H9 (cell line): Measurements from ENCODE around the gene TMEM135. TPM values are rescaled to one million over a fixed set of nuclear protein-coding genes. Genes with fewer than 3 reads are reported as not detected.

ENCODE experiments used
- DNase-seq: peaks from one replicate; pipeline ENCODE4 v3.0.0-alpha.2; 2017
- H2AFZ ChIP-seq: one replicate; pipeline ENCODE4 v1.6.1; 2013; ENCODE audit warnings: mild to moderate bottlenecking, low read length, control low read depth, moderate library complexity
- H2AK5ac ChIP-seq: 2 replicates; pipeline ENCODE4 v1.6.1; 2013; ENCODE audit warnings: low read length, control low read depth, mixed read lengths; ENCODE audit not compliant: insufficient read length
- H2BK120ac ChIP-seq: one replicate; pipeline ENCODE4 v1.6.1; 2013; ENCODE audit warnings: low read depth, mild to moderate bottlenecking, low read length, control low read depth, inconsistent platforms; ENCODE audit not compliant: poor library complexity, severe bottlenecking
- H2BK12ac ChIP-seq: 2 replicates; pipeline ENCODE4 v1.6.1; 2013; ENCODE audit warnings: low read length, control low read depth, mixed read lengths, low read depth; ENCODE audit not compliant: insufficient read length
- H2BK15ac ChIP-seq: 2 replicates; pipeline ENCODE4 v1.6.1; 2013; ENCODE audit warnings: low read depth, low read length, control low read depth
- H2BK20ac ChIP-seq: one replicate; pipeline ENCODE4 v1.6.1; 2013; ENCODE audit warnings: low read depth, mild to moderate bottlenecking, low read length, control low read depth, inconsistent platforms; ENCODE audit not compliant: poor library complexity, severe bottlenecking
- H2BK5ac ChIP-seq: 2 replicates; pipeline ENCODE4 v1.6.1; 2013; ENCODE audit warnings: low read length, control low read depth, mixed read lengths; ENCODE audit not compliant: insufficient read length
- H3K14ac ChIP-seq: 2 replicates; pipeline ENCODE4 v1.6.1; 2013; ENCODE audit warnings: low read length, control low read depth; ENCODE audit not compliant: insufficient read depth
- H3K18ac ChIP-seq: 2 replicates; pipeline ENCODE4 v1.6.1; 2013; ENCODE audit warnings: low read depth, mild to moderate bottlenecking, mixed read lengths, low read length, control low read depth; ENCODE audit not compliant: insufficient read length
- H3K23ac ChIP-seq: 2 replicates; pipeline ENCODE4 v1.6.1; 2013; ENCODE audit warnings: low read length, control low read depth, mixed read lengths, low read depth; ENCODE audit not compliant: insufficient read length
- H3K23me2 ChIP-seq: 2 replicates; pipeline ENCODE4 v1.6.1; 2013; ENCODE audit warnings: low read depth, mild to moderate bottlenecking, mixed read lengths, low read length, control low read depth; ENCODE audit not compliant: insufficient read length, poor library complexity, severe bottlenecking
- H3K27ac ChIP-seq: 2 replicates; pipeline ENCODE4 v1.5.1; 2013; ENCODE audit warnings: low read length, control low read depth, mixed read lengths, low read depth; ENCODE audit not compliant: insufficient read length
- H3K27me3 ChIP-seq: 2 replicates; pipeline ENCODE4 v1.6.1; 2013; ENCODE audit warnings: low read length, control low read depth, inconsistent platforms; ENCODE audit not compliant: insufficient read depth
- H3K4ac ChIP-seq: 2 replicates; pipeline ENCODE4 v1.6.1; 2013; ENCODE audit warnings: low read depth, mild to moderate bottlenecking, control low read depth, inconsistent platforms, low read length, moderate library complexity
- H3K4me1 ChIP-seq: 2 replicates; pipeline ENCODE4 v1.6.1; 2013; ENCODE audit warnings: low read length, control low read depth, inconsistent platforms; ENCODE audit not compliant: insufficient read depth
- H3K4me2 ChIP-seq: 2 replicates; pipeline ENCODE4 v1.6.1; 2013; ENCODE audit warnings: low read length, control low read depth, mixed read lengths; ENCODE audit not compliant: insufficient read length, insufficient read depth
- H3K56ac ChIP-seq: 2 replicates; pipeline ENCODE4 v1.6.1; 2013; ENCODE audit warnings: low read depth, mild to moderate bottlenecking, mixed read lengths, low read length, control low read depth; ENCODE audit not compliant: insufficient read length
- H3K79me1 ChIP-seq: 2 replicates; pipeline ENCODE4 v1.6.1; 2013; ENCODE audit warnings: low read depth, mild to moderate bottlenecking, moderate library complexity, low read length, control low read depth, inconsistent platforms; ENCODE audit not compliant: insufficient read depth, poor library complexity, severe bottlenecking
- H3K79me2 ChIP-seq: 2 replicates; pipeline ENCODE4 v1.6.1; 2013; ENCODE audit warnings: low read length, control low read depth, inconsistent platforms; ENCODE audit not compliant: insufficient read depth
- H3K9ac ChIP-seq: 2 replicates; pipeline ENCODE4 v1.6.1; 2013; ENCODE audit warnings: low read length, control low read depth, mixed read lengths; ENCODE audit not compliant: insufficient read length; ENCODE audit errors: extremely low read depth
- H3K9me3 ChIP-seq: one replicate; pipeline ENCODE4 v1.6.1; 2013; ENCODE audit warnings: low read depth, low read length, inconsistent platforms; ENCODE audit not compliant: control insufficient read depth
- H3T11ph ChIP-seq: one replicate; pipeline ENCODE4 v1.6.1; 2013; ENCODE audit warnings: mild to moderate bottlenecking, low read length, control low read depth, inconsistent platforms
- H4K20me1 ChIP-seq: one replicate; pipeline ENCODE4 v1.6.1; 2013; ENCODE audit not compliant: control insufficient read depth, insufficient read length, insufficient read depth
- H4K5ac ChIP-seq: 2 replicates; pipeline ENCODE4 v1.6.1; 2013; ENCODE audit warnings: low read depth, mild to moderate bottlenecking, mixed read lengths, low read length, control low read depth; ENCODE audit not compliant: insufficient read length
- H4K8ac ChIP-seq: replicated peaks from 2 replicates; pipeline ENCODE4 v1.6.1; 2013; ENCODE audit warnings: low read length, control low read depth, mixed read lengths, low read depth; ENCODE audit not compliant: insufficient read length
- H4K91ac ChIP-seq: 2 replicates; pipeline ENCODE4 v1.6.1; 2013; ENCODE audit warnings: low read depth, mild to moderate bottlenecking, moderate library complexity, mixed read lengths, low read length, control low read depth; ENCODE audit not compliant: insufficient read length
- H3K27ac Mint-ChIP-seq, 3 experiments: 2 replicates in 2 of 3; 3 replicates in 1 of 3; pipeline ENCODE4 v1.8.0; 2020 to 2021; ENCODE audit warnings: mixed read lengths in 3 of 3, mild to moderate bottlenecking in 1 of 3, moderate library complexity in 1 of 3
- H3K27me3 Mint-ChIP-seq: 2 replicates; pipeline ENCODE4 v1.8.0; 2021; ENCODE audit warnings: low read depth, mild to moderate bottlenecking, moderate library complexity, mixed read lengths
- H3K36me3 Mint-ChIP-seq, 3 experiments: 2 replicates in 2 of 3; 3 replicates in 1 of 3; pipeline ENCODE4 v1.8.0; 2020 to 2021; ENCODE audit warnings: low read depth in 3 of 3, mixed read lengths in 3 of 3; ENCODE audit not compliant: insufficient read depth in 1 of 3
- H3K4me1 Mint-ChIP-seq, 2 experiments: 2 replicates each; pipeline ENCODE4 v1.8.0; 2020; ENCODE audit warnings: mixed read lengths in 2 of 2
- H3K4me3 Mint-ChIP-seq, 2 experiments: 2 replicates in 1 of 2; 3 replicates in 1 of 2; pipeline ENCODE4 v1.8.0; 2020 to 2021; ENCODE audit warnings: mild to moderate bottlenecking in 2 of 2, mixed read lengths in 2 of 2, moderate library complexity in 1 of 2
- H3K9me3 Mint-ChIP-seq, 2 experiments: 2 replicates in 1 of 2; 3 replicates in 1 of 2; pipeline ENCODE4 v1.8.0; 2020; ENCODE audit warnings: mild to moderate bottlenecking in 2 of 2, mixed read lengths in 2 of 2, moderate library complexity in 1 of 2
- CTCF ChIP-seq: fragments of 200-600 bp; sonication (generic); conservative IDR thresholded peaks from 3 replicates; pipeline ENCODE4 v1.8.0; 2021; ENCODE audit warnings: antibody characterized with exemption, mild to moderate bottlenecking
- WGBS: extraction: QIAGEN DNeasy Blood & Tissue Kit; methylation state at CpG from one replicate; pipeline ENCODE4 v1.1.7; 2013; ENCODE audit warnings: missing lambda C conversion rate, low lambda C conversion rate, mixed read lengths; ENCODE audit not compliant: insufficient read length; ENCODE audit errors: extremely low coverage; 5-methylcytosine and 5-hydroxymethylcytosine counted together
- total RNA-seq: library from RNA; stranded (reverse); gene quantifications from 2 replicates; pipeline ENCODE4 v1.2.1, GENCODE V29; 2021

TMEM135 gene
- total RNA-seq, 1 experiment from 2014 or later: 25.2 TPM

- Histone ChIP-seq H2BK12ac (no peak overlapping the region), H3K18ac (no peak overlapping the region), H3K14ac (no peak overlapping the region), H3T11ph (no peak overlapping the region), H2AK5ac (no peak overlapping the region), H3K23me2 (no peaks in the 10 kb centered on the region), H3K9ac (no peak overlapping the region), H3K27ac (no peak overlapping the region), H3K9me3 (no peaks in the 10 kb centered on the region), H4K91ac (no peak overlapping the region), H3K23ac (no peak overlapping the region), H2BK20ac (no peak overlapping the region), H3K79me2 (no peaks in the 10 kb centered on the region), H2BK120ac (no peak overlapping the region), H4K8ac (no peak overlapping the region), H2BK15ac (no peak overlapping the region), H3K4ac (no peak overlapping the region), H2AFZ (no peak overlapping the region), H4K5ac (no peak overlapping the region), H3K56ac (no peak overlapping the region), H3K4me2 (no peak overlapping the region), H3K4me1 (no peaks in the 10 kb centered on the region; the same call in 1 of the 2 replicates), H3K79me1 (no peaks in the 10 kb centered on the region), H3K27me3 (no peaks in the 10 kb centered on the region), H4K20me1 (no peaks in the 10 kb centered on the region), H2BK5ac (no peak overlapping the region)
- Mint-ChIP-seq H3K27ac (no peak overlapping the region), H3K36me3 (peaks cover 0 to 4% (median 1%) of the 10 kb centered on the region in 3 experiments; a peak in 1 of 7 replicates), H3K4me1 (peaks cover 9 to 15% of the 10 kb centered on the region in 2 experiments), H3K4me3 (no peak overlapping the region), H3K9me3 (no peaks in the 10 kb centered on the region), H3K27me3 (no peaks in the 10 kb centered on the region)
- no peak for DNase-seq
- no CpG with 5 or more reads among the region's 1 CpG for WGBS
- TF ChIP-seq CTCF: no peak
These were observed 175.2 kb downstream of the TMEM135 start for GRCh38 chr11:87212891-87213290.
